VCaP (cell line): Measurements from ENCODE around the gene CLIP2.

Source experiments
- H3K27ac ChIP-seq: fragments of 450-650 bp; 2 replicates; pipeline ENCODE4 v1.5.1; 2017
- CTCF ChIP-seq: fragments of 450-650 bp; conservative IDR thresholded peaks from 2 replicates; pipeline ENCODE4 v1.5.1; 2017; ENCODE audit warnings: mild to moderate bottlenecking, moderate library complexity

CLIP2 gene

DNA sequence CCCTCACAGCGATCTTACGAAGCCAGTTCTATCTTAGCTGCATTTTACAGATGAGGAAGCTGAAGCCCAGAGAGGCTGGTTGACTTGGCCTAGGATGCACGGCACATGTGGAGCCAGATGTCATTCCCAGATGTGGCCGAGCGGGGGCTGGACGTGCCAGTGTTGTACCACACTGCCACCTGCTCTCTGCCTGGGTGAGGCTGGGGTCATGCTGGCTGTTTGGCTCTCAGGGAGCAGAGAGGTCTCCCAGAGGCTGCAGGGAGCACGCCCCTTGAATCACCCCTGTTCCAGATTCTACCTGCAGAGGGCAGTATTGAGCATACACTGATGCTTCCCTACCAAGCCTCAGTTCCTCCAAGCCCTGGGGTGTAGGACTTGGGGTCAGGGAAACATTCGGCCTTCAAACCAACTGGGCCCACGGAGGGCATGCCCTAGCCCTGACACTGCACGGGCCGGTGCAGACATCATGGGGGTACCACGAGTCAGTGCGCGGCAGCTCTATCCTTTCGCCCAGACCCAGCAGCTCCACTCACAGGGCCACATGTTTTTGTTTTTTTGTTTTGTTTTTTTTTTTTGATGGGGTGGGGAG is 160.7 kb downstream of the CLIP2 start:
- H3K27ac ChIP-seq: no peak overlapping the region
- peak; percentile 83 for TF ChIP-seq CTCF

- peak overlapping the region; percentile 89 for H3K27ac ChIP-seq
- TF ChIP-seq CTCF: no peak
Measured at GRCh38 chr7:74452748-74453321, 163.6 kb downstream of the CLIP2 start.

DNA sequence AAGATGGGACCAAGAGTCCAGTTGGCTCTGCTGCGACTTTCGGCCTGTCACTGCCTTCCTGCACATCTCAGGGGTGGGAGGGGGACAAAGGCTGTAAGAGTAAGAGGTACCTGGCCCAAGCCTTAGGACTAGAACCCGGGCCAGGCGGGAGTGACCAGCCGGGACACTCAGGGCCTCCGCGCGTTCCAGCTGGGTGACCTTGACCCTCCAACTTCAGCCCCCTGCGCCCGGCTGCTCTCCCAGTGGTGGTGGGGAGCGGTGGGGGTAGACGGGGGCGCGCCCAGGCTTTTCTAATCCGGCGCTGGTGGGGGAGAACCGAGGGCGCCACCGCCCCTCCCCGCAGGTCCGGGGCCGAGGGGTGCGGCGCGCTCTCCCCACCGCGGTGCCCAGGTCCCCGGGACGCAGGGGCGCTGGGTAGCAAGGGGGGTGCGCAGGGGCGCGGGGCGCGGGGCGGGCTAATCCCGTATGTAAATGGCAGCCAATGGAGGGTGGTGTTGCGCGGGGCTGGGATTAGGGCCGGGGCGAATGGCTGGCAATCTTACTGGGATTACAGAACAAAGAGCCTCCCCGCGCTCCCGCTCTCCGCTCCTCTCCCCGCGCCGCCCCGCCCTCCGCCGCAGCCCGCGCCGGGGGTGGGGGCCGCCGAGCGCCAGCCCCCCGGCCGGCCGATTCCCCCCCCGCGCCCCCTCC is 164.3 kb downstream of the CLIP2 start, which contains the start of gene GTF2IRD1:
Gene GTF2IRD1, plus strand, starts transcription at position 585 of the 690 bp plus-strand sequence. CDS start 54,175 bp downstream, outside the sequence.
- peak within 1 kb of the TSS; percentile 89 for H3K27ac ChIP-seq
- TF ChIP-seq CTCF: no peak

DNA sequence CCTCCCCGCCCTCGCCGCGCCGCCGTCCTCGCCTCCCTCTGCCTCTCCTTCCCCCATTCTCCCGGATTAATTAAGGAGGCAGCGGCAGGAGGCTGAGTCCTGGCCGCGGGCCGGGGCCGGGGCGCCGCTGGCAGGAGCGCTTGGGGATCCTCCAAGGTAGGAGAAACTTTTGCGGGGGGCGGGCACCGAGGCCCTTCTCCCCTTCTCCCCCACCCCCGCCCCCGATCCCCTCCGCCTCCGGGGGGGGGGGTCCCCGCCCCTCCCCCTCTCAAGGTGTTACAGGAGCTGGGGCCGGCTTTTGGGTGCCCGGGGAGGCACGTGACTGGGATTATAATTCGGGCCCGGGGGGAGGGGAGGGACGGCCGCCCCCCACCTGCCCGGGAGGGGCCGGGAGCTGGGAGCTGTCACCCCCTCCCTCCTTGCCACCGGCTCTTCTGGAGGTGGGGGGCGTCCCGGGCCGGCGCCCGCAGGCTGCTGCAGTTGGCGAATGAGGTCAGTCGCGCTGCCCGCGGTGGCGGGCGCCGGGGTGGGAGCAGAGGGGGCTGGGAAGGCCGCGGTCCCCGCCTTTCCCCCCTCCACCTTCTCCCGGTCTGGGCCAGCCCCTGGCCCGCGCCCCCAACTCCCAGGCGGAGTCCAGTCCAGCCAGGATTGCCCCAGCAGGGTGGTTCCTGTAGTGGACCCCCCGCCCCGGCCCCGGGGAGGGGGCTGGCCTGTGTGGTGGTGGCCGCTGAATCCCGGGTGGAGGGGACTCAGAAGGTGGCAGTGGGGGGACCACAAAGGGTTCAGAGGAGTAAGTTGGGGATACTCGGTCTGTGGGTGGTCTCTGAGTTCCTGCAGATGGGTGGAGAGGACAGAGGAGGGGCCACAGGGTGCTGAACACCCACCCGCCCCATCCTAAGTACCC is 165.1 kb downstream of the CLIP2 start:
- H3K27ac ChIP-seq: peak overlapping the region; percentile 89

DNA sequence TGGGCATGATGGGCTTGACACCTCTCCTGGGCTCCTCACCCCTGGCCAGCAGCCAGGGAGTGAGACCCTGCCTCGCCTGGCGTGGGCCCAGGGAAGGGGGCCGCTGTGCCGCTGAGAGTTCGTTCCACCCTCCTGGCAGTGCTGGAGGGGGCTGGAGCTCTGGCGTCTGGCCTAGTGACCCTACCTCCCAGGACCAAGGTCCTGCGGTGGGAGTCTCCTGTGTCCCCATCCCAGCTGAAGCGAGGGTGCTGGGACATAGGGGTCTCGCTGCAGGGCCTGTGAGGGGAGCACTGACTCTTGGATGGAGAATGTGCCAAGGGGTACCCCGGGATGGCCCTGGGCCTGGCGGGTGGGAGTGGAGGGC is 165.7 kb downstream of the CLIP2 start:
- H3K27ac ChIP-seq: peak overlapping the region; percentile 89

More for the DNA sequence above, 165.1 kb downstream of the CLIP2 start:
- TF ChIP-seq CTCF: no peak

DNA sequence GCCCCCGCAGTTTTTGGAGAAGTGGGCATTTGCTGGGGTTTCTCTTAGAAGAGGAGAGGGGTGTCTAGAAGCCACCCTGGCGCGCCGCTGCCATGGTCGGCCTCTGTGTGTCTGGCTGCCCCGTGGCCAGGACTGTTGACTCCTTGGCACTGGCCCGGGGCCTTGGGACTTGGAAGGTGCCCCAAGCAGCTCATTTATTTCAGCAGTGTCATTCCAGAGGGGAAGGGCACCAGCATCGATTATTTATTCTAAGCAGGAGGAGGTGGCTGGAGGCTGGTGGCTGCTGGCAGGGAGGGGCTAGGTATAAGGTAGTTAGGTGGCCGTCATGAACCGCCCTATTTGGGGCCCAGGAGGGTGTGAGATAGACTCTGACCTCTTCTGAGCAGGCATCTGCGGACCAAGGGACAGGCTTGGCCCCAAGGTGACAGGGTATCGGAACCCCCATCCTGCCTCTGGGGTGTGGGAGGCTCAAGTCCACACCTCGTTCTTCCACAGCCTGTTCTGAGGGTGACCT is 166.1 kb downstream of the CLIP2 start:
- peak overlapping the region; percentile 89 for H3K27ac ChIP-seq
- TF ChIP-seq CTCF: no peak

More for the DNA sequence above, 165.7 kb downstream of the CLIP2 start:
- TF ChIP-seq CTCF: no peak
